GM12872 (cell line): ENCODE measurements around the gene SPOCK1.

ENCODE experiments used
- TF ChIP-seq, protein P1 (sequence below): IDR thresholded peaks from 3 replicates; pipeline ENCODE4 v1.5.1; 2011; ENCODE audit warnings: low read depth, mild to moderate bottlenecking, low read length, moderate library complexity; ENCODE audit not compliant: insufficient read depth

Gene SPOCK1

DNA sequence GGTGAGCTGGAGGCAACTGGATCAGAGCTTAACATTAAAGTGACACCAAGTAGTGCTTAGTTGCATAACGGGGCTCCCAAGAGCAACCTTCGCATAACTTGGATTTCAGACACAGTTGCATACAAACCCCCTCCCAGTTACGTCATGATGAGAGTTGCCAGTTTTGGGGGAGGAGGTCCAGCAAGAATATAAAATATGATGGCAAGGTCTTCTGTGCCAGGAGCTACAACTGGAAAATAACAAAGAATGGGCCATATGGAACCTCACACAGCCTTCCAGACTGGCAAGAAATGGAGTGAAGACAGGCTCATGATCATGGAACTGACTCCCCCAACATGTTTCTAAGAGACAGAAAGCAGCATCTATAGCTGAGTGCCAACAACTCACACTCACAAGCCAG is 8.5 kb downstream of the SPOCK1 start:
- TF ChIP-seq, protein P1, sequence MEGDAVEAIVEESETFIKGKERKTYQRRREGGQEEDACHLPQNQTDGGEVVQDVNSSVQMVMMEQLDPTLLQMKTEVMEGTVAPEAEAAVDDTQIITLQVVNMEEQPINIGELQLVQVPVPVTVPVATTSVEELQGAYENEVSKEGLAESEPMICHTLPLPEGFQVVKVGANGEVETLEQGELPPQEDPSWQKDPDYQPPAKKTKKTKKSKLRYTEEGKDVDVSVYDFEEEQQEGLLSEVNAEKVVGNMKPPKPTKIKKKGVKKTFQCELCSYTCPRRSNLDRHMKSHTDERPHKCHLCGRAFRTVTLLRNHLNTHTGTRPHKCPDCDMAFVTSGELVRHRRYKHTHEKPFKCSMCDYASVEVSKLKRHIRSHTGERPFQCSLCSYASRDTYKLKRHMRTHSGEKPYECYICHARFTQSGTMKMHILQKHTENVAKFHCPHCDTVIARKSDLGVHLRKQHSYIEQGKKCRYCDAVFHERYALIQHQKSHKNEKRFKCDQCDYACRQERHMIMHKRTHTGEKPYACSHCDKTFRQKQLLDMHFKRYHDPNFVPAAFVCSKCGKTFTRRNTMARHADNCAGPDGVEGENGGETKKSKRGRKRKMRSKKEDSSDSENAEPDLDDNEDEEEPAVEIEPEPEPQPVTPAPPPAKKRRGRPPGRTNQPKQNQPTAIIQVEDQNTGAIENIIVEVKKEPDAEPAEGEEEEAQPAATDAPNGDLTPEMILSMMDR: no peak

DNA sequence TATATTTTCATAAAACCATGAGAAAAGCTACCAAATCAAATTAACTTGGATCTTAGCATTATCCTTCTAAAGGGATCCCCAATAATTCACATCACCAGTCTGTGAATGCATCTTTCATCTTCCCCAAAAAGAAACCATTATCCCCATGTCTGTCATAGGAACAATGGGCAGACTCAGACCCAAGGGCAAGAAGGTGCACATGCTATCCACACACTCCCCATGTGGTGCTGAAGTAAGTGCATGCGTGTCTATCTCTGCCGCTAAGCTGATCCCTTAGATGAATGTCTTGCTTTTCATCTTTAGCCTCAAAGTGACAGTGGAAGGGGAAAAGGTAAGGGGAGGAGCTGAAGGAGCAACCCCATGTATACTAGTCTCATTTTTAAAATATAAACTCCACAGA is 10.2 kb downstream of the SPOCK1 start:
- TF ChIP-seq, protein P1: no peak

DNA sequence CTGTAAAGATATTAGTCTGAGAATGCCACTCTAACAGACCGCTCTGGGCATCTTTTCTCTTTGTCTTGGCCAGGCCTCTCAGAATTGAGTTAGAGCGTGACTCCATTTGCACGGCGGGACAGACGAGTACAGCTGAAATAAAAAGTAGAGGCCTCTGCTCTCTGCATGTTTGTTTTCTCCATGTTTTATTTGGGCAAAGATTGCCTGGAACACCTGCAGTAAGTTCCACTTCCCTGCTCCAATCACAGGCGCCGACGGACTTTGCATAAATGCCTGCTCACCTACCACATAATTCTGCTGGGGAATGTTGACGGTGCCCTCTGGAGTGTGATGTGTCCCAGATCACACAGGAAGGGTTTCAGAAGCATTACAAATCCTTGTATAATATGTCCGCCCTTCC is 10.6 kb downstream of the SPOCK1 start:
- TF ChIP-seq, protein P1: no peak

DNA sequence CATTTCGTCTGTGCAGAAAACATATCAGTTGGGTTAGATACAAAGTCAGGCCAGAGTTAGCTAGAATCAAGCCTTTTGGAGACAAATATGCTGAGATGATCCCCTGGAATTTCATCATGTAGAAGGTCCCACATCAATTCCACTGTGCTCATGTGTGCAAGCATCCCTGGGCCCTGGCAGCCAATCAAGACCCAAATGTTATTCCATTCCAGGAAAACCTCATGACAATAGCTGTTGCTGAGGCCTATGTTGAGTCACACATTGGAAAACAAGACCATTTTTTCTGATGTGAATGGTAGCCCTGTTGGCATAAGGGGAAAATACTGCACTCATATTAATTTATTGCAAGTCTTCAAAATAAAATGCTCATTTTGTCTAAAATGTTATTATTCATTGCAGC is 11.5 kb downstream of the SPOCK1 start:
- TF ChIP-seq, protein P1: no peak

DNA sequence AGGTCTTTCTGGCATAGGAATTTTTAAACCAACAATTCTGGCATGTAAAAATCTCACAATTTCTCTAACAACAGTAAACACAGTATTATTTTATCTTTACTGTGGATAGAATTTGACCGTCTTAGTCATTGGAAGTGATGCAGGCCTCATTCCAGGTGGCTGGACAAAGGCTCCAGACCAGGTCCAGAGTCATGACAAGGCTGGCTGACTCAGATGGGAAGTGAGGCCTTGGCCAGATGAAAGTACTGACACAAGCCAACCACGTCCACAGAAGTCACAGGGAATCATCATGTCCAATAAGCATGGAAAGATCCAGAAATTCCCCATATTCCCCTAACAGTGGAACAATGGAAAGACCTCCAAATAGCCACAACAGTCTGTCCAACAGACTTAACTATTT is 12.4 kb downstream of the SPOCK1 start:
- TF ChIP-seq, protein P1: no peak

DNA sequence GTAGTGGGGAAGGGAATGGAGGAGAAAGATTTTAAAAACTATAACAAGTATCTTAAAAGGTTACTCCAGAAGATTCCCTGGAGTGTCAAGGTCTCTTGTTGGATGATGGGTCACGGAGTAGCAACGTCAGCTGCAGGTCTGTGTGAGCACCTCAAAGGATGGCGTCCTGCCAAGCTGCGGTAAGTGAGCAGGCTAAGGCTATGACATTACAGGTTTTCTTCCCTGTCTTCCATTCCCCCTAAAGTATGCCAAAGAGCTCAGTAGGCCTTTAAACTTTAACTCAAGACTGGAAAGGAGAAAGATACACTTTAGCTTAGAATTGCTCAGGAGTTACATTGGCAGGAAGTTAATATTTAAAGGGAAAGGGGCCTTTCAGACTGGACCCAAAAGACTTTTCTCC is 17.5 kb downstream of the SPOCK1 start:
- TF ChIP-seq, protein P1: no peak

DNA sequence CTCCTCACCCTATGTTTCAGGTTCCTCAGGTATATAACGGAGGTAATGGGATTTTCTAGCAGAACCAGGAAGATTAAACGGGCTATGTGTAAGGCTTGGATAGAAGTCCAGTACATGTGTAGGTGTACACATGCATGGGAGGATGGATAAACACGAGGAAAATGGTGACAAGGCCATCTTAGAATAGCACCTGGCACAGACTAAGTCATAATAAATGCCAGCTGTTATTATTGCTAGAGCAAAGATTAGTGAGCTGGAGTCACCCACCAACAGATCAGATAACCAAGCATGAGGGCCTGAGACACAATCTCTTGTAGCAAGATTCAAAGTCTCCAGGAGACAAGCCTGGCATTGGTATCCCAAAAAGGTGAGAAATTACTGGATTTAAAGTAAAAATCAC is 21.1 kb downstream of the SPOCK1 start:
- TF ChIP-seq, protein P1: no peak

DNA sequence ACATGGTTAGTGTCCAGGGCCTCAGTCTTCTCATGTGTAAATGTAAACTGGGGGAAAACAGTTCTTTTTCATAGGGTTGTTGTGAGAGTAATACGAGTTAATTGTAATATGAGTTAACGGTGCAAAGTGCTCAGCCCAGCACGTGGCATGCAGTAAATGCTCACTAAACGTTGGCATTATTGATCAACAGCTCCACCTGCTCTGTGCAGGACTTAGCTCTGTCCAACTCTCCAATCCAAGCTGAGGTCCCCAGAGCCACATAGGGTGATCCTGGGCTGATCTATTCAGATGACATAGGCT is 28.3 kb downstream of the SPOCK1 start:
- TF ChIP-seq, protein P1: no peak
